Stimulated activated CD4-positive, alpha-beta T cell treated with anti-CD3 and anti-CD28 coated beads, Interleukin-1b, Interleukin-23, amount 100 ng/mL, for 24 hours (primary cell): ENCODE results near the gene NOTO.

Experiments used
- DNase-seq, 4 experiments: peaks; one replicate each; pipeline ENCODE4 v3.0.0-alpha.2; 2020; ENCODE audit warnings: low read depth in 4 of 4, low spot score in 1 of 4

Gene NOTO

DNA sequence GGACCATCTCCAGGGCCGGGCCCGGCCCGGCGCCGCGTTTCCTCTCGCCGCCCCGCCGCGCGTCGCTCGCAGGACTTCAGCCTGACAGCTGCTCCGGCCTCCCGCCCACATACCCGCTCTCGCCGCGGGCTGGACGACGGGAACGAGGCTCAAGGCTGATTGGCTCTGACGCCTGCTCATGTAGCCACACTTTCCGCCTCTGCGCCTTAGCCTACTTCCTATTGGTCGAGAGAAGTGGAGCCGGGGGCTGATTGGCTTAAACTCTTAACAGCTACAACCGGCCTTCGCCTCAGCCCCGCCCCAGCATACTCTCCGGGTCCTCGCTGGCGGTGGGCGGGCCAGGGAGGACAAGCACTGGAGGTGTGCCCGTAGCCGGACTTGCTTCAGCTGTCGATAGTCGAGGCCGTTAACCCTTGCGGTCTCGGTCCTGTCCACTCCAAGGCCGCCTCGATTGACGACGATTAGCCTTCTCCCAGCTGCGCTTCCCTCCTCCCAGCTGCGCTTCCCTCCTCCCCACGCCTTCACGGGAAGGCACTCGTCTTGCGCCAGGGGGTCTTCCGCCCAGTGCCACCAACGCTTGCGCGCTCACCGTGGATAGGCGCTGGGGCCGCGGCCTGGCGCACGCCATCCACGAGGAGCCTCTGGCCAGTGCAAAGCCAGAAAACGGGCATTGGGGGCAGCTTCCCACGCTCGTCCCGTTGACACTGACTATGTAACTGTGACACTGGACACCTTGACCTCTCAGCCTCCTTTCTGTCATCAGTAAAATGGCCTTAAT lies 31.0 kb downstream of the NOTO start, which contains the start of gene PRADC1:
Gene PRADC1, minus strand, starts transcription at position 86 of the 778 bp plus-strand sequence. Its CDS starts 79 bp downstream, at position 7.
- DNase-seq: peak; percentile 72 to 89 (median 85)

DNA sequence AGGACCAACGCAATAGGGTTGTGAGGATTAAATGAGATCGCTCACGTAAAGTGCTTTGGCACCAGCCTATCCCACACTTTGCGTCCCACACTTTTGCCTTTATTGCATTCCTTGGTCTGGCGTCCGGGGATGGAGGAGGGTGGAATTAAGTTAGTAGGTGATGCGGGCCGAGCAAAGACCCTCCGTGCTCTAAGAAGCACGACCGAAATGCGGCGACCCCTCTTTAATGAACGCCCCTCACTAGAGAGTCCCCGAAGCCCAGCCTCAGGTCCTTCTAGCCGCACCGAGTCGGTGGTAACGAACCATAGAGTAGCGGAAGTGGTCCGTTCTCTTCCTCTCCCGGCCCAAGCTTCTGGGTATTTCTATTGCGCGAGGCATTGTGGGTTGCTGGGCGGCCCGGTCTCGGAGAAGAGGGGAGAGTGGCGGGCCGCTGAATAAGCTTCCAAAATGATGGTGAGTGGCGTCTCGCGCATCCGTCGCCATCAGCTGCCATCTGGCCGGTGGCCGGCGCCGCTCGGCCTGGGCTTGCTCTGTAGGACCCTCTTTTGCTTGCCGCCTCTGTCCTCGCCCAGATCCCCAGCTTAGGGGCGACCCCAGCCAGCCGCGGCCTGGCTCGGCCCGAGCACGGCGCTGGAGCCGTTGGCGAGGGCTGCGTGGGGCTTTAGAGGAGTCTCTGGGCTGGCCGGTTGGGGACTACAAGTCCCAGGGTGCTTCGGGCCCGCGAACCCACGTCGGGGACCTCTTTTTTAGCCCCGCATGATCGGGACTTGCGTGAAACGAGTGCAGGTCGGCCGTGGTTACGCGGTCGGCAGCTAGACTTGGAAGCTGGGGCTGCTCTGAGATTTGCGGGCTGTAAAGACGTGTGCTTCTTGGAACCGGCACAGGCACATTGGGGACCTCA lies 31.8 kb downstream of the NOTO start, which contains the start of gene CCT7:
Gene CCT7, plus strand, starts transcription at position 377 of the 901 bp plus-strand sequence. Its CDS starts 71 bp downstream, at position 448.
- peak; percentile 65 to 77 (median 76) for DNase-seq

DNA sequence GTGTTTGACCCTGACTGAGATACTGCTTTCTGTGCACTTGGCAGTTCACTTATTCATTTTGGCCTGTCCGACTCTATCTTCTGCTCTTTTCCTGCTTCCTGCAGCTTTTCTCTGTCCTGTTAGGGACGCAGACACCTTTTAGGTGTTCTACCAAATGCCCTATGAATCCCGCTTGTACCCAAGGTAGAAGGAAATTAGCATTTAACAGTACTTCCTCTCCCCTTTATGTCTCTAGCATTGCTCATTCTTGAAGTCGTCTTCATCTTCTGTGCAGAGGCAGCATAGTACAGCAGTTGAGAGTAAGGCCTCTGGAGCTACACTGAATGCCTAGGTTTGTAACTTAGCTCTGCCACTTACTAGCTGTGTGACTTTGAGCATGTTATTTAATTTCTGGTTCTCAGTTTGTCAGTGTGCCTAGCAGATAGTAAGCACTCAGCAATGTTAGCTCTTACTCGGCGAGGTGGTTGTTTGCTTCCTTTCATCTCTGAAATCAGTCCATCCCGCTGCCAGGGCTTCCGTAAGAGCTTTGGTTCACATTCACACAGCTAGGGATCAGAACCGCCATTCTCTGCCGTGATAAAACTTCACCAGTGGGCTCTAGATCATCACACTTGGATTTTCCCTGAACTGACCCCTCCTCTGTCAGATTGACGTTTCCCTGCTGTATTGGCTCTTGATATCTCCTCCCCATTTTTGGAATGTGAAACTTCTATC lies 33.1 kb downstream of the NOTO start:
- DNase-seq: no peak

DNA sequence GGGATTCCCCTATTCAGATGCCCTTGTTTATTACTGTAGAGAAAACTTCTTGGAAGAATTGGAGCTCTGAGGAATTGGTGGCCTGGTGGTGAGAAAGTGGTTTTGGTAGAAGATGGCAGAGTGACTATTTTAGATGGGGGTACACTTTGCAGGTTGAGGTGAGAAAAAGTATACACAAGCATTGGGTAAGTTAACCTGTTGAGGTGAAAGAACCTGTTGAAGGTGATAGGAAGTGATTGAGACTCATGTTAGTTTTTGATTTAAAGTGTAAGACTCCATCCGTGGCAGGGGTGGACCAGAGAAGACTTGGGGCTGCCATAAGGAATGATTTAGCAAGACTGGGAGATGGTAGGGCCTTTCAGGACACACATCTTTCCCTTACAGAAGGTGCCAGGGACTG lies 34.8 kb downstream of the NOTO start:
- no peak for DNase-seq

DNA sequence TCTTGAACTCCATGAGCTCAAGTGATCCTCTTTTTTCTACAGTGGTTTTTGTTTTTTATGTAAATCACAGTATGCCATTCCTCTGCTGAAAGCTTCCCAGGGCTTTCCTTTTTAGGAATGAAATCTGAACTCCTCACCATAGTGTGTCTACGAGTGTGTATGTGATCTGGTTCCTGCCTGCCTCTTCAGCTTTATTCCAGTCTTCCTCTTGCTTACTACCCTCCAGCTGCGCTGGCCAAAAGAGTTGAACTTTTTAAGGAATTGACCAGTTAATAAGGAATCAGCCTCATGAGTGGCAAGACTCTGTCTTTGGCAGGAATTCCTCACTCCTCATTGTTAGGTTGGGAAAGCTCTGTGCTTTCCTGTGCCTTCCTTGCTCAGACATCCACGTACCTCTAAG lies 35.8 kb downstream of the NOTO start:
- DNase-seq: no peak

DNA sequence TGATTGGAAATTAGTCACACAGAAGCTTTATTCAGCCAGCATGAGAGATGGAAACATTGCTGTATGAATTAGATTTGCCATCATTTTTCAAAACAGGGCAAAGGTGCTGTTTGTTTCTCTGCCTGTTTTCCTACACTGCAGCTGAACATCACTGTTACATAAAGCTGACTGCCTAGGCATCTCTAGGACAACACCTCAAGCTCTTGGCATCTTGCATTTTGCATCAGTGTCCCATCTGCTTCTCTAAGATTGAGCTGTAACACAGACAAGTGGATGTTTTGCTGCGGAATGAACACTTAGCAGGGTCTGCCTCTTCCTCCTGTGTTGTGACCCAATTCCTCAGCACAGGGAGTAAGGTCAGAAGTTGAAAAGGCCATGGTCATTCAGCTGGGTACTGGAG lies 36.6 kb downstream of the NOTO start:
- DNase-seq: no peak

DNA sequence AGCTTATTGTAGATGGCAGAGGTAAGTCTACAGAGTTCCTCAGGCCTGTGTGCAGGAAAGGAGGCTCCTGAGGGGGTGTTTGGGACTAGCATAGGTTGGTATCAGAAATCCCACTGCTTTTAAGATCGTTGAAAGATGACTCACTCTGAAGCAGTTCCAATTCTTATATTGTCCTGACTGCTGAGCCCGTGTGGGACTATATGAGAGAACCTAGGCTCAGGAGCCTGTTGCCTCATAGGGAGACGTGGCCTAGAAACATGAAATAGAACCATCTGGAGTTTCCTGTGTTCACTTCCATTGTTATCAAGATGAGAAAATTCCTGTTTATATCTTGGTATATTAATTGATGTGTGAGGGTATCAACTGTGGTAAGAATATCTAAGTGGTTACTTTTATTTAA lies 37.4 kb downstream of the NOTO start:
- DNase-seq: no peak

DNA sequence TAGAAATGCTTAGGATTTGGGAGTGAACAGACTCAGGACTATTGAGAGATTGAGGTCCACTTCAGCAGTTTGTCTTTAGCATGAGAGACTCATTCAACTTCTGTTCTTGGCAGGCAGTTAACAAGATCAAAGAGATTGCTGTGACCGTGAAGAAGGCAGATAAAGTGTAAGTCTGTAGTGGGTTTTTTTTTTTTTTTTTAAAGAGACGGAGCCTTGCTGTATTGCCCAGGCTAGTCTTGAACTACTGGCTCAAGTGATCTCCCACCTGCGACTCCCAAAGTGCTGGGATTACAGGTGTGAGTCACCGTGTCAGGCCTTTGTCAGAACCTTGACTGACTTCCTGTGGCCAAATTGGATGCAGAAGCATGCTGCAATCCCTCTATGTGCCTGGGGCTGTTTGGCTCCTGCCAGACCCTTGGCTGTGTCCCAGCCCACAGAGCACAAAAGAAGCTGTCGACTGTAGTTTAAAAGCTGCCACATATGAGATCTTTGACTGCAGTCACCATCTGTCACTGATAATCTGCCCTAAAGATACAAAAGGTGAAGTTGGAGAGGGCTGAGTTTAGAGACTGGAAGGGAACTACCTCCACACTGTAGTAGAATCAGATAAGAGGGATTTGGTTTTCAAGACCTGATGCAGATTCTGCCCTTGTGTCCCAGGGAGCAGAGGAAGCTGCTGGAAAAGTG lies 41.7 kb downstream of the NOTO start:
- no peak for DNase-seq

DNA sequence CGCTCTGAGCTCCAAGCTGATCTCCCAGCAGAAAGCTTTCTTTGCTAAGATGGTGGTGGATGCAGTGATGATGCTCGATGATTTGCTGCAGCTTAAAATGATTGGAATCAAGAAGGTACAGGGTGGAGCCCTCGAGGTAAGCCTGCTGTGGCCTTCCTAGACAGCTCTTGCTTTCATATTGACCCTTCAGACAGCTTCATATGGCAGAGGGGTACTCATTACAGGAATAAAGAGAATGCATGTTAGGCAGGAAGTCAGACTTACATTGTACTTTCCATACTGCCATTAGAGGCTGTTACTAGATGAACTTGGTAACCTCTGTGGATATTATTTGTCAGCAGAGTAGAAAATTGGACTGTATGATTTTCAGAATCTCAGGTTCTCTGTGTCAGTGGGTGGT lies 42.2 kb downstream of the NOTO start:
- no peak for DNase-seq

DNA sequence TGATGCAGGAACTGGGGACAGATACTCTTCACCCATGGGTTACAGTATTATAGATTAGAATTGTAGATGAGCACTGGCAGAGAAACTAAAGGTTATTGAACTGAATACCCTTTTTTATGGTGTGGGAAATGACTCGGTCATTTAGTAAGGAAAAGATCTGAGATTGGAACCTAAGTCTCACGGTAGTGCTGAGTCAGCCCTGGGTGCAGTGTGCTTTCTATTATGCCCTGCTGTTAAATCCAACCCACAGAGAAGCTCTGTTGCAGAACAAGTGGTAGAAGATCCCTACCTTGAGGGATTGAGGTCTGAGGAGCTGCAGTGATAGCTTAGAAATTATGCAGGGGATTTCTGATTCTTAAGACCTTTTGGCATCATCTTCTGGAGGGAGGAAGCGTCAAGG lies 44.5 kb downstream of the NOTO start:
- DNase-seq: no peak

DNA sequence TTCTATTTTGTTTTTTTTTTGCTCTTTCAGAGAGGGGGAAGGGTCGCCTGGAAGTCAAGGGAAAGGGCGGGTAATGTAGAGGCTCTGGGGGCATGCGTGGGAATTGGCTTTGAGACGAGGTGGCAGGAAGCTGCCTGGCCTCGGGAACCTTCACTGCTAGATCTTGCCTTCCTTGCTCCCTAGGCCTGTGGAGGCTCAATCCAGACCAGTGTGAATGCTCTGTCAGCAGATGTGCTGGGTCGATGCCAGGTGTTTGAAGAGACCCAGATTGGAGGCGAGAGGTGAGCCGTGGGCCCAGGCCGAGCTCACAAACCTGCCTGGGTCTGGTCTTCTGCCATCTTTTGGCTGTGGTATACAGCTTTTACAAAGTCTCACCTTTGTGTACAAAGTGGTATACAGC lies 47.3 kb downstream of the NOTO start:
- DNase-seq: no peak

DNA sequence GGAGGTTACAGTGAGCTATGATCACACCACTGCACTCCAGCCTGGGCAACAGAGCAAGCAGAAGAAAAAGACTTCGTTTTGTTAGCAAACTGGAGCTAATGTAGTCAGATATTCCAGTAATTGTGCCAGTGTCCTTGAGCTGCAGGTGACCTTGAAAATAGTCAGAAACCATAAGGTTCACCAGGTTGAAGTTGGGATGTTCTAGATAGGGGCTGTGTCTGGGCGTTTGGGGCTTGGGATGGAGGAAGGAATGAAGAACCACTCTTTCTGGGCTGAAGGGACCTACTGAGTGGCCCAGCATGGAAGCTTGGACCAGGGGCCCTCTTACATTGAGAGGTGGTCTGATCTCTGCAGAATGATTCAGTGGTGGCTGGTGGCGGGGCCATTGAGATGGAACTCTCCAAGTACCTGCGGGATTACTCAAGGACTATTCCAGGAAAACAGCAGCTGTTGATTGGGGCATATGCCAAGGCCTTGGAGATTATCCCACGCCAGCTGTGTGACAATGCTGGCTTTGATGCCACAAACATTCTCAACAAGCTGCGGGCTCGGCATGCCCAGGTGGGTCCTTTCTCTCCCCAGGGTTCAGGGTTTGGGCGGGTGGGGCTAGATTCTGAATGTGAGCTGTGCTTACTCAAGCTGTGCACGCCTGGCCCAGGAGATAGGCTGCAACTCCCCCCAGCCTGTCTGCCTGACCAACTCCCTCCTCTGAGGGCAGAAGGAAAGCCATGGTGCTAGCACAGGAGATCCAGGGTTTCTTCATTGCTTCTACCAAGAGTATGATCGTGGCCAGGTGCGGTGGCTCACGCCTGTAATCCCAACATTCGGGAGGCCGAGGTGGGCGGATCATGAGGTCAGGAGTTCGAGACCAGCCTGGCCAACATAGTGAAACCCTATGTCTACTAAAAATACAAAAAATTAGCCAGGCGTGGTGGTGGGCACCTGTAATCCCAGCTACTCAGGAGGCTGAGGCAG lies 48.8 kb downstream of the NOTO start:
- DNase-seq: no peak

DNA sequence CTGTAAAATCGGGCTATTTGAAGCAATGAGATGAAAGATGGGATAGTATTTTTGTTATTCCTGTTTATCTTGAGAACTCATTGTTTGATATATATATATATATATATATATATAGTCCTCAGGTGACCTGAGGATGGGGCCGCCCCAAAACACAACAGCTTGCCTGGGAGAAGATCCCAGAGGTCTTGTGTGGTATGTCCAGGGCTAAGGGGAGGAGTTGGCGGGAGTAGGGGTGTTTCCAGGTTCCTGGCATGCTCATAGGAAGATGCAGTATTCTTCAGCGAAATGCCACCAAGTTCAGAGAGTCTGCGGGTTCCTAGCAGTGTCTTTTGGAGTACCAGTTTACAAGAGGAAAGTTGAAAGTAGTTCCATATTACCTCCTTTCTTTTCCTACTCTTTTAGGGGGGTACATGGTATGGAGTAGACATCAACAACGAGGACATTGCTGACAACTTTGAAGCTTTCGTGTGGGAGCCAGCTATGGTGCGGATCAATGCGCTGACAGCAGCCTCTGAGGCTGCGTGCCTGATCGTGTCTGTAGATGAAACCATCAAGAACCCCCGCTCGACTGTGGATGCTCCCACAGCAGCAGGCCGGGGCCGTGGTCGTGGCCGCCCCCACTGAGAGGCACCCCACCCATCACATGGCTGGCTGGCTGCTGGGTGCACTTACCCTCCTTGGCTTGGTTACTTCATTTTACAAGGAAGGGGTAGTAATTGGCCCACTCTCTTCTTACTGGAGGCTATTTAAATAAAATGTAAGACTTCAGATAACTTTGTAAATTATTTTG lies 50.1 kb downstream of the NOTO start:
- no peak for DNase-seq

DNA sequence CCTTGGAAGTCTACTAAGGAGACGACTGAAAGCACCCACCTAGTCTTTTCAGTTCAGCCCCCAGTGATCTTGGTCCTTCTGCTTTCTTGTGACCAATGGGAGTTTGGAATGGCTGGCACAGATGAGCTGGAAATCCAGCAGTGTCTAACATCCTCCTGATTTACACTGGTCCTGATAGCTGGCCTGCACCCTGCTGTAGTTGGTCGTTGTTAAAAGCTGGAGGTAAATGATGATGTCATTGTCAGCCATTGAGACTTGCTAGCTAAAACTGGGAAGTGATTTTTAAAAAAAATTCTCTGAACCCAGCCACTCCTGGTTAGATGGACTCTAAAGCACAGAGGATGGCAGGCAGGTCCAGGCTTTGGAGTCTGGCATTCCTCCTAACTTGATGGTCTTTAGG lies 51.0 kb downstream of the NOTO start:
- no peak for DNase-seq

DNA sequence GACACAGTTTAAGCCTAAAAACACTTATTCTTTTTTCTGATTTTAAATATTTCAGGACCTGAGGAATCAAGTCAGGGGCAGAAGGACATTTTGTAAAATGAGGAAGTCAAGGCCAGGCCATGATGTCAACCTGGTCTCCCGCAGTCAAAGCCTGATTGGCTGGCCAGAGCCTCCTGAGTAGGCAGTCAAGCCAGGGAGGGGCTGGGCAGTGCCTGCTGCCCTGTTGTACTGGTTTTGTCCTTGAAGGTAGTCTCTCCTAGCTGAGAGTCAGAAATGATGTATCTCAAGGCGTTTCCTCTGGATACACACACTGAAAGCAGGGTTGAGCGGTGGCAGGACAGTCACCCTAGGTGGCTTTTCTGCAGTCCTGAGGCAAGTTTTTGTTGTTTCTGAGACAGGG lies 51.5 kb downstream of the NOTO start:
- no peak for DNase-seq

DNA sequence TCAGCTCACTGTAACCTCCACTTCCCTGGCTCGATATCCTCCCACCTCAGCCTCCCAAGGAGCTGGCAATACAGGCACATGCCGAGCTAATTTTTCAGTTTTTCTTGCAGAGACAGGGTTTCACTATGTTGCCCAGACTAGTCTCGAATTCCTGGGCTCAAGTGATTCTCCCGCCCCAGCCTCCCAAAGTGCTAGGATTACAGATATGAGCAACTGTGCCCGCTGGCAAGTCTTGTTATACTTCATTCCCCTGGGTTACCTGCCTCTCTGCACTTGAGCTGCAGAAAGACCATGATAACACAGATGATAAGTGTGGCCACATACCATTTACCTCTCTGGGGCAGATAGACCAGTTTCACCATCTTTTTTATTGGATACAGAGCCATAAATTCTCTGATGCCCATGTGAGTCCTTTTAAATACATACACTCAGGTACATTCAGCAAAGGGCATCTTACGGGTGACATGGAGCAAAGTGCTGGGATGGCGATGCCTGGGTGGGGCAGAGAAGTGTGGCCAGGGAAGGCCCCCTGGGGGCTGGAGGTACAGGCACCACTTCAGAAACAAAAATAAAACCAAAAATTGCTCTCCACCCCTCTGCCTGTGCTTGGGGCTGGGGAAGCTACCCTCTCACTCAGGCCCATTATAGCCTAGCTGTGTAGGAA lies 52.1 kb downstream of the NOTO start:
- DNase-seq: no peak

DNA sequence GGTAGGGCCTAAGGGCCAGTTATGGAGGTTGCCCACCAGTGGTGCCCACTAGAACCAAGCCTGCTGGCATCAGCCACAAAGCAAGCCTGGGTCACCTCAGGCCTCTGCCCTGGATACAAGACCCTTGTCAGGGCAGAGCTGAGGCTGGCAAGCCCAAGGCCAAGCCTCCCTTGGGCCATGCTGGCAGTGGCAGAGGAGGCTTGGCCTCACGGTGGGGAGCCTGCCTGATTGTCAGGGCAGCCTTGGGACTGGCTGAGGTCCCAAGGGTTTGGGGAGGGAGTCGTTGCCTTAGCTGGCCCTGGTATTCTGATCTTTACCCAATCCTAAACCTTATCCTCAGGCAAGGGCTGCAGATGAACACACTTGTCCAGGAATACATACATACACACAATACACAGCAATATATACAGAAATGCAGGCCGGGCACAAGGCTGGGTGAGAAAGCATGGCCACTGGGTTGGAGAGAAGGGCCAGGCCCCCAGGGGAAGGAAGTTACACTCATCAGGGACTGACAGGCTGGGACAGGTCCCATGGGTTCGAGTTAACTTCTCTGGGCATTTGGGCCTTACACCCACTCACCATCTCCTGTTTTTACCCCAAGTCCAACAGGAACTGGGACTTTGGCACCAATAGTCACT lies 52.8 kb downstream of the NOTO start:
- no peak for DNase-seq
